GM21717 (cell line): ENCODE measurements around the gene TTBK1.

Experiments used
- ATAC-seq: cut with Tn5 transposase; IDR thresholded peaks from one replicate; pipeline ENCODE4 v1.9.1; 2021; ENCODE audit warnings: mild to moderate bottlenecking, moderate library complexity; ENCODE audit not compliant: unreplicated experiment

The TTBK1 gene

DNA sequence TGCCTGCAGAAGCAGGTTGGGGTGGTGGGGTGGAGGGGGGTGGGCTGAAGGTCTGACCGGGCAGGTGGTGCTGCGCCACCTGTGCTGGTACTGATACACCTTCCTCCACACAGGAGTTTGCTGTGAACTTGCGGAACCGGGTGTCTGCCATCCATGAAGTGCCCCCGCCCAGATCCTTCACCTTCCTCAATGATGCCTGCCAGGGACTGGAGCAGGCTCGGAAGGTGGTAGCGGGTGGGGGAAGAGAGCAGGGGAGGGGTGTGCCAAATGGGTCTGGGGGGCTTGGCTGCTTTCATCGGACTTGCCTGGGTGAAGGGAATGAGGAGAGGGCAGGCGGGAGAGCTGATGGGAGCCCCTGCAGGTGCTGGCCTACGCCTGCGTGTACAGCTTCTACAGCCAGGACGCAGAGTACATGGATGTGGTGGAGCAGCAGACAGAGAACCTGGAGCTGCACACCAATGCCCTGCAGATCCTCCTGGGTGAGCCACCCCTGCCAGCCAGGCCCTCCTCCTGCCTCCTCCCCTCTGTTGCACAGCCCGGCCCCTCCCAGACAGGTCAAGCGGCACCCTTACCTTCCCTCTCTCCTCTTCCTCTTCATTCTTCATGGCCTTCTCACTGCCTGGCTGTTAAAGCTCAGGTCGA is 20.7 kb upstream of the TTBK1 start:
- no peak for ATAC-seq

DNA sequence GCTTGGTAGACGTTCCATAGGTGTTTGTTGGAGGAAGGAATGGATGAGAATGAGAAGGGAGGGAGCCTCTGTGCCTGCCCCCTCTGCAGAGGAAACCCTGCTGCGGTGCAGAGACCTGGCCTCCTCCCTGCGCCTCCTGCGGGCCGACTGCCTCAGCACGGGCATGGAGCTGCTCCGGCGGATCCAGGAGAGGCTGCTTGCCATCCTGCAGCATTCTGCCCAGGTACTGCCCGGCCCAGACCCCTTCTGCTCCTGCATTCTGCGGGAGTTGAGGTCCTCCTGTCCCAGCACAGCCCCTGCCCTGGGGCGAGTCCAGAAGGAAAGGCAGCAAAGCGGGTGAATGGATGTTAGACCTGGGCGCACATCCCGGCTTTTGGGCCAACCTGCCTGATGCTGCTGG is 20.1 kb upstream of the TTBK1 start:
- ATAC-seq = no peak

DNA sequence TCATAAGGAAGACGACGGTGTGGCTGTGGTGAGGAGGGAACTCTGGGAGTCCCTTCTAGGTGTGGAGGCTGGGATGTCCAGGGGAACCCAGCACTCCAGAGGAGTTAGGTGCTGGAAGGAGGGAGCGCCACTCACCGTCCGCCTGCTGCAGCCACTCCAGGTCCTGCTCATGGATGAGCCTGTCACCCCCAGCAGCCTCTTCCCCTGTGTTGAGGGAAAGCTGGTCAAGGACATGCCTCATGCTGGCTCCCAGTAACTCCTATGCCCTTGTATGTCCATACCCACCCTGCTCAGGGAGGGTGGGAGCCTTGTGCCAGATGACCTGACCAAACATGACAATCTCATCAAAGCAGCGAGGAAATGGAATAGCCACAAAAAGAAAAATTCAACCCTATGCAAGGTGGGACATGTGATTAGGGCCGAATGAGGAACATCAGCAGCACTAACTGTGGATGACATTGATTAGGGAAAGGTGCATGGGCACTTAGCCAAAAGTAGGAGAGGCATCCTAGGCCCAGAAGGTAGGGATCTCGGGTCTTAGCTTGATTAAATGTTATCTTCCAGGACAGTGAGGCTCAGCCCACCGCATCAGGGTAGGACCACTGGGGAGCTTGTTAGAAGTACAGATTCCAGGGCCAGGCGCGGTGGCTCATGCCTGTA is 17.0 kb upstream of the TTBK1 start:
- ATAC-seq = no peak

DNA sequence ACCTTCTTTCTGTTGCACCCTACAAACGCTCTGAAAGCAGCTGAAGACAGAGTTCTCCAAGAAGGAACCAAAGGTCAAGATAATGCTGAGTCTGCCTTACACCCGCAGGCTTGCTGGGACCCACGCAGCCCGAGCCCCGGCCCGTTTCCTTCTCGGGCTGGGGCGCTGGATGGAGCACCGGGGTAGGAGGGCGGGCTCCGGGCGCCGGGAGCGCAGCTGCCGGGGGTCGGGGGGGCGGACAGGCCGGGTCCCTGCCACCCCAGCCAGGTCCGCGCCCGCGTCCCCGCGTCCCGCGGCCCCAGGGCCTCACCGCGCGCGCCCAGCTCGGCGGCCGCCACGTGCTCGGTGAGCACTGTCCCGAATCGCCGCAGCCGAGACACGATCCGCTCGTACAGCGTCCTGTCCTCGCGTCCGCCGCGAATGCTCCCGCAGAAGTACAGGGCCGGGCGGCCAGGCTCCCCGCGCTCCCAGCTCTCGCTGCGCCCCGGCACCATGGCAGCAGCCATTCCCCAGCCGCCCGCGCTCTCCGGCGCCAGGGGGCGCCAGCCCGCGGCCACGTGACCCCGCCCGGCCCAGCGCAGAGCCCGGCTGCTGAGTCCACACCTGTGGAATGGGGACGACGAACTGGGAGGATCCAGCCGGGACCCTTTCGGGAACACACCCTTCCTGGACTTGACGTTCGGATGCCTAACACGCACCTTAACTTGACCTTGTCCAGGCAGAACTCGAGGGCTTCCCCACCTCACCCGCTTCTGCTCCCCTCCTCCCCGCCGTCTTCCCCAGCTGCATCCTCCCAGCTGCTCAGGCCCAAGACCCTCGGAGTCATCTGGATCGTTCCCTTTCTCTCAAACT is 14.1 kb upstream of the TTBK1 start, which contains the start of gene DNPH1:
Gene DNPH1 (minus strand): TSS at position 531 of the 852 bp plus-strand sequence. CDS start 25 bp downstream, at position 506.
- ATAC-seq = no peak

DNA sequence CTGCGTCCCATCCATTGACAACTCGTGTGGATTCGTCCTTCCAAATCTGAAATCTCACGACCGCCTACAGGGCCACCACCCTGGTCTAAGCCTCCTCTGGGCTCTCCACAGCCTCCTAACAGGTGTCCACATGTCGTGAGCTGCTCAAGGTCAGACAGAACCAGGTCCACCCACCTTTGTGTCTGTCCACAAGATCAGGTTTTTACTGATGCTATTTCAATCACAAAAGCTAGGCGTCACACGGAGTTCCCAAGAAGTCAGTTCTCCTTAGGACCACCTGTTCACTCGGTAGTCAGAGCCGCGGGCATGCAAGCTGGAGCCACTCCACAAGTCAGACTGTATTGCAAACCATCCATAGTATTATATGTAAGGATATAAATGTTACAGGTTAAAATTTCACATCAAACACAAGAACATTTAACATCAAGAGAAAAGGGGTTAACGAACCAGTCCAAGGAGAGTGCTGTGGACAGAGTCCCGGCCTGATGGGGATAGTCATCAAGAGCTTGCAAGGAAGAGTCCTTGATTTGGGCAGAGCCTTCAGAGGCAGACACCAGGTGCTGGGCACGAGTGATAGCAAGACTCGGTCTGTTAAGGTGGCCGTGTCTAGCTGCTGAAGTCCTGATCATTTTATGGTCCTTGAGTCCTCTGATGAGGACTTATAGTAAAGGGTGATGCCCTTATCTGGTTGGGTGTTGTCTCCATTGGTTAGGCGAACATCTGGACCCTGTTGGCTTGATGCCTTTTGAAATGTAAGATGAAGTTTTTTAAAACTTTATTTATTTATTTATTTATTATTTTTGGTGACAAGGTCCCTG is 13.3 kb upstream of the TTBK1 start:
- no peak for ATAC-seq

DNA sequence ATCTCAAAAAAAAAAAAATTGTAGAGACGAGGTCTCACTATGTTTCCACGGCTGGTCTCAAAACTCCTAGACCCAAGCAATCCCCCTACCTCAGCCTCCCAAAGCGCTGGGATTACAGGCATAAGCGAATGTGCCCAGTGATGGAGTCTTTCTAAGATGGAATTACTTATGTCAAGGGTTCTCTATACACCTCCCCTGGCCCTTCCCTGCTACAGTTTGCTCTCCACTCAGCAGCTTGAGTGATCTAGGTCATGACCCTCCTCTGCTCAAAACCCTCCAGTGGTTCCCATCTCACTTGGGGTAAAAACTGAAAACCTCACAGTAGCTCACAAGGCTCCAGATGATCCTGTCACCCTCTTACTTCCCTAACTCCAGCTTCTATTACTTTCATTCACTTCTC is 12.2 kb upstream of the TTBK1 start:
- ATAC-seq = no peak

DNA sequence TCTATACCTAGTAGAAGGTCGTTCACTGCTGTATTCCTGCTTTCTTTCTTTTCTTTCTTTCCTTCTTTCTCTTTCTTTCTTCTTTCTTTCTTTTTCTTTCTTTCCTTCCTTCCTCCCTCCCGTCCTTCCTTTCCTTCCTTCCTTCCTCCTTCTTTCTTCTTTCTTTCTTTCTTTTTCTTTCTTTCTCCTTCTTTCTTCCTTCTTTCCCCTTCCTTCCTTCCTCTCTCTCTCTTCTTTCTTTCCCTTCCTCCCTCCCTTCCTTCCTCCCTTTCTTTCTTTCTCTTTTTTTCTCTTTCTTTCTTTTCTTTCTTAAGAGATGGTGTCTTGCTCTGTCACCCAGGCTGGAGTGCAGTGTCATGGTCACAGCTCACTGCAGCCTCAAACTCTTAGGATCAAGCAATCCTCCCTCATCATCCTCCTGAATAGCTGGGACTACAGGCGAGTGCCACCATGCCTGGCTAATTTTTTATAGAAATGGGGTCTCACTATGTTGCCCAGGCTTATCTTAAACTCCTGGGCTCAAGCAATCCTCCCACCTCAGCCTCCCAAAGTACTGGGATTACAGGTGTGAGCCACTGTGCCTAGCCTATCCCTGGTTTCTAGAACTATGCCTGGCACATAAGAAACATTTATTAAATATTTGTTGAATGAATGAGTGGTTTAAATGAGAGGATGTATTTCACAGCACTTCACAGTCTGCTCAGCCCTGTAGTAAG is 11.4 kb upstream of the TTBK1 start:
- ATAC-seq = no peak

DNA sequence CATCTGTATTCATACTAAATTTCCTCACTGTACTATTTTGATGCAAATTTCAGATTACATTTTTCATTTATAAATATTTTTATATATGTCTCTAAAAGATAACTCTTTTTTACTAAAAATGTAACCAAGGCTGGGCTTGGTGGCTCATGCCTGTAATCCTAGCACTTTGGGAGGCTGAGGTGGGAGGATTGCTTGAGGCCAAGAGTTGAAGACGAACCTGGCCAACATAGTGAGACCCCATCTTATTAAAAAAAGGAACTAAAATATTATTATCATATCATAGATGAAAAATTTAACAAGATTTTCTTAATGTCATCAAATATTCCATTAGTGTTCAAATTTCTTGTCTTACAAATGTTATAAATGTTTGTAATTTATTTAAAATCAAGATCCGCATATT is 7.4 kb upstream of the TTBK1 start:
- no peak for ATAC-seq

DNA sequence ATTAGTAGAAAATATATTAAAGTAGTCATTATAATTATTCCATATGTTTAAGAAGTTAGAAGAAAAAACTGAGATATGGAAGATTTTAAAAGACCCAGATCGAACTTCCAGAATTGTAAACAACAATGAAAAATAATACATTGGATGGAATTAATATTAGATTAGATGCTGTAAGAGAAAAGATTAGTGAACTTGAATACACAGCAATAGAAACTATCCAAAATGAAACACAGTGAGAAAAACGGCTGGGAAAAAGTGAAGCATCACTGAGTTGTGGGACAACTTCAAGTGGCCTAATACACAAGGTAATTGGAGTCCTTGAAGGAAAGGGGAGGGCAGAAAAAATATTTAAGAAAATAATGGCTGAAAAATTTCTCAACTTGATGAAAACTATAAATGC is 4.2 kb upstream of the TTBK1 start:
- no peak for ATAC-seq

DNA sequence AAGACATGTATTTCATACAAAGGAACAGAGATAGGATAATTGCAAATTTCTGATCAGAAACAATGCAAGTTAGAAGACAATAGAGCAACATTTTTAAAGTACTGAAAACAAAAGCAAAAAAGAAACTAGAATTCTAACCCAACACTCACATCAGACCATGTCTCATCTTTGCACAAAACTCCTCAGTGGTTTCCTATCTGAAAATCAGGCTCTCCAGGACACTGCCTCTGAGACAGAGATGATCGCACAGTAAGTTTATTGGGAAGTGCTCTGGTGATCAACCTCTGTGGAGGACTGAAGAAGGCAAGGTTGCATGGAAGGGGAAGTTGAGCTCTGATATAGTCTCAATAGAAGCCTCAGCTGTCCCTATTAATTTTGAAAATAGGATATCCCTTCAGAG is 2.3 kb upstream of the TTBK1 start:
- no peak for ATAC-seq

DNA sequence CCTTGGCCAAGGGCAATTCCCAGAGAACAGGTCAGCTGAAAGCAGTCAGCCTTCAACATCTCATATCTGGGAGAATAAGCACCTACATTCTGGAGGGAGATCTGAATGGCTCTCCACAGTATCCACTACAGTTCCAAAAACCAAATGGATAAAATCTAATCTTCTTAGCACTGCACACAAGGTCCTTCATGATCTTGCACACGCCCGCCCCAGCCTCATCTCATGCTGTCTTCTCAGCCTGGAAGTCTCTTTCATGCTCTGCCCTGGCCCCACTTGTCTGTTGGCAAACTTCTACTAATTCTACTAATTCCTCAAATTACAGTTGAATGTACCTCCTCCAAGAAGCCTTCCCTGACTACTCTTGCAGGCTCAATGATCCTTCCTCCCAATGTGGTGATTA is 1.8 kb upstream of the TTBK1 start:
- no peak for ATAC-seq

DNA sequence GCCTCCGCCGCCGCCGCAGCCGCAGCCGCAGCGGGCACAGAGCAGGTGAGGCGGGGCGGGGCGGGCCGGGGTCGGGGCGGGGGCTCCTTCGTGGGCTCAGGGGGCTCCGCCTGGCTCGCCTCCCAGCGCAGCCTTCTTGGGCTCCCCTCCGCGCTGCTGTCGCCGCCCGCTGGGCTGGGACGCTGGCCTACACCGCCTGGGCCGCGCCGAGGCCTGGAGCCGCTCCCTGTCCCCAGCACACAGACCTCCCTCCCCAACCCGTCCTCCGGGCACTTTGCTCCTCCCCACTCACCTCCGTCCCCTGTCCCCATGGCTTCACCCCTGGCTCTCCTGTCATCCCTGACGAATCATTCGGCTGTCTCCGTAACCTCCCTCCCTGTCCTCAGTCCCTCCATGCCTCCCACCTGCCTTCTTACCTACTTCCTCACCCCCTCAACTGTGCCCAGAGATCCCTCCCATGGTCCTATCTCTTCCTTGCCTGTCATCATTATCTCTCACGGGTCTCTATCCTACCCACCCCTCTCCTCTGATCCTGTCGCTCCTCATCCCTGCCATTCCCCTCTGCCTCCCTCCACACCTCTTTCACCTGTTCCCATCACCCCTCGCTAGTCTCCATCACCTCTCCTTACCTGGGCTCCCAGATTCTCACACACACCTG is 512 bp downstream of the TTBK1 start:
- no peak for ATAC-seq

DNA sequence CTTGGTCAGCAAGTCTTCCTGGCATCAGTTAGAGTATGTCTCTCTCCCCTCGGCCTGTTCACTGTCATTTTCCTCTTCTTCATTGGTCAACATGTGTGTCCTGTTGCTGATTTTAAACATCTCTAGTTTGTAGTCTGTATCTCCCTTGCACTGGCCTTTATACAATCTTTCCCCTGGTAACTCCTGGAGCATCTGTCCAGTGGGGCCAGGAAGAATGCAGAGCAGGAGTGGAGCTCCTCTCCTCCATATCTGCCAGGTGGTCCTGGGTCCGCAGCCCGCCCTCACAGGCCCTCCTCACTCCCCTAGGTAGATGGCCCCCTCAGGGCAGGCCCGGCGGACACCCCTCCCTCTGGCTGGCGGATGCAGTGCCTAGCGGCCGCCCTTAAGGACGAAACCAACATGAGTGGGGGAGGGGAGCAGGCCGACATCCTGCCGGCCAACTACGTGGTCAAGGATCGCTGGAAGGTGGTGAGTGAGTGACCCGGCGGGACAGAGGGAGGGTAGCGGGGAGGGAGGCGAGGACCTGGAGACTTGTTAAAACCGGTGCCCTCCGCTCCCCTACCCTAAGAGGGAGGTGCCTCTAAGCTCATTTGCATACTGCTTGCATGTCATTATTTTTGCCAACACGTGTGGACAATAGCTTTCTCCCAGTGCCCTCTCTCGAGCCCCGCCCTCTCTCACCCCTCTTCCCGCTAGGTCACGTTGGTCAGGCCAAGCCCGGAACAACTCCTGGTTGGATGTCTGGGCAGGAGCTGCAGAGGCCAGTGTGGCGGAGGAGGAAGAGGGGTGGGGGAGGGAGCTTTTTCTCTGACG is 3.2 kb downstream of the TTBK1 start:
- ATAC-seq = peak; percentile 26

DNA sequence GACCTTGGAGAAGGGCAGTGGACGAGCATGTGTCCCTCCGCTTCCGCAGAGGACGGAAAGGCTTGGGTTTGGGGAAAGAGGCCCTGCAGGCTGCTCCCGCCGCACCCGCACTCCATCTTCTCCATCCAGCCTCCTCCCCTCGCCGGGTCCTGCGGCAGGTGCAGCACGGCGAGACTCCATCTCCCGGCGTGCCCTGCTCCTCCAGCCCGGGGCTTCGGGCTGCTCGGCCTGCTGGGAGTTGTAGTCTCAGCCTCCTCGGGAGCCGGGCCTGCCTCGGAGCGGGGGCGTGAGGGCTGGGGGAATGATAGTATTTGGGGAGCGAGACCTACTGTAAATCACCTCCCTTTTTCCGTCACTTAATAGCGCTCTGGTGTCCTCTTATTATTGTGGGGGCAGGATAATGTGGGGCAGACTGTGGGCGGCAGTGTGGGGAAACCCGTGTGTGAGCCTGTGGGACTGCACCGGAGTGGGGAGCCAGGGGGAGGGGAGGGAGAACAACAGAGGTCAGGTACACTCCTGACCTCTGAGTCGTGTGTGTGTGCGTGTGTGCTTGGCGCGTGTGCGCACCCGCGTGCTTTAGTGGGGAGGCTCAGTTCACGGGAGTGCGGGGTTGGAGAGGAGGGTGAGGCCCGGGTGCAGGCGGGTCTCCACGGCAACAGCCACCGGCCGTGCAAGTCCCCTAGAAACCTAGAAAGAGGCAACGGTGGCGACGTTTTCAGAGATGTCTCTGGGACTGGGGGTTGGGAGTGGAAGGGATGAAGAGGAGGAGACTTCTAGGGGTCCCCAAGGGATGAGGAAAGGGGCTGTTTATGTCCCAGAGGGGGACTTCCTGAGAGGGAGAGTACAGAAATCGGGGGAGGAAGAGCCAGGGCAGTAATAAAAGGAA is 4.1 kb downstream of the TTBK1 start:
- ATAC-seq = peak; percentile 90

DNA sequence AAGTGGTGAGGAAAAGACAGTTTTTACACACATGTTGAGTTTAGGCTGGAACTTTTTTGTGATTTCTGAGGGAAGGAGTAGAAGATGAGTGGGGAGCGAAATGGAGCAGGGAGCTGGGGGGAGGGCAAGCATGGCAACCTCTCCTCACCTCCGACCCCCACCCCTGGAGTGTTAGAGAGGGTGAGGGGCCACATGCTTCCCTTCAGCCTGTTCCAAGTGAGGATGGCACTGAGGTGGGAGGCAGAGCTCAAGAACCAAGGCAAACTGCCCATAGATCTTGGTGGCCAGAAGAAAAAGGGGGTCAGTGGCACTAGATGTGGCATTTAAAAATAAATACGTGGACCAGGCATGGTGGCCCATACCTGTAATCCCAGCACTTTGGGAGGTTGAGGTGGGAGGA is 4.8 kb downstream of the TTBK1 start:
- no peak for ATAC-seq

DNA sequence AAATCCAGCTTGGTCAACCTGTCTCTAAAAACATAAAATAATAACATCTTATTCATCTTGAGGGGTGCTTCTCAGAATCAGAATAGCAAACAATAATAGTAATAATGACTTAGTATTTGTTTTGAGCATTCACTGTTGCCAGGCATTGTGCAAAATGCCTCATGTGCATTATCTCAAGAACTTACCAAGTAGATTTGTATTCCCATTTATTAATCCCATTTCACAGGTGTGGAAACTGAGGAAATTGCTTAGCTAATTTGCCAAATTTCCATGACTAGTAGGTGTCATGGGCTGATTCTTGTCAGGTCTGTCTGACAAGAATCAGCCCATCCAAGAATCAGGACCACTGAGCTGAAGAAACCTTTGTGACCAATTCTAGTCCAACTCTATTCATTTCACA is 5.5 kb downstream of the TTBK1 start:
- ATAC-seq = no peak

DNA sequence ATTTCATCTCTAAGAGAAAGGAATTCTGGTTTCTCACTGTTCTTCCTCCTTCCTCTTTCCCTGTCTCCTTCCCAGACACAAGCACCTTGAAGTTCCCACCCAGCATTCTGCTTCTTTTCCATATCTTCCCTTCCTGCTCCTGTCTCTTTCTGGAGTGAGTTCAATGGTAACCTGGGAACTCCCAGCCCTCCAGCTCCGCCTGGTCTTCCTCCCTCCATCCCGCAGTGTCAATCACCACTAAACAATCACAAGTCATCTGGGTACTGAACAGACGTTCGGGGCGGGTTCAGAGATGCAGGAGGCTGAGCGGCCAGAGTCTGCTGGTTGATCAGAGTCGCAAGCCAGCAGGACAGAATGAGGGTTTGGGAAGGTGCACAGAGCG is 7.7 kb downstream of the TTBK1 start:
- no peak for ATAC-seq

DNA sequence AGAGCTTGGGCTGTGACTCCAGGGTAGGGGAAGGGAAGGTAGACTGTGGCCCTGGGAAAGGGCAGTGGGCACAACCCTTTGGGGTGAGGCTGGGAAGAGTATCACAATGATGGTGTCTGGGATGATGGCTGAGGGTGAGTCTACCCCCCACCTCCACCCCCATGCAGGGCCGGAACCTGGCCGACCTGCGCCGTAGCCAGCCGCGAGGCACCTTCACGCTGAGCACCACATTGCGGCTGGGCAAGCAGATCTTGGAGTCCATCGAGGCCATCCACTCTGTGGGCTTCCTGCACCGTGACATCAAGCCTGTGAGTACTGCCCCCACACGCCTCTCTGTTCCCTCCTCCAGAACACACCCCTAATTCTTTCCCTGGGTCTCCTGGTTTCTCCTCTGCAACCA is 10.1 kb downstream of the TTBK1 start:
- ATAC-seq = no peak
